Tibial nerve (tissue), 4 donors: Measurements from ENCODE around the gene PRKAA2. TPM values are rescaled to one million over a fixed set of nuclear protein-coding genes. Genes with fewer than 3 reads are reported as not detected.

Experiments
- DNase-seq, 2 donors: peaks; one replicate each; pipeline ENCODE4 v3.0.0-alpha.2; 2019; ENCODE audit warnings: low spot score in 2 of 2
- H3K27ac ChIP-seq, 4 donors: fragments of 200-600 bp; sonication (generic) in 3 of 4; one replicate each; pipeline ENCODE4 v1.5.1; 2017 to 2019; ENCODE audit warnings: mild to moderate bottlenecking in 1 of 4
- H3K27me3 ChIP-seq, 2 donors: fragments of 200-600 bp; sonication (generic) in 1 of 2; one replicate each; pipeline versions ENCODE4 v1.5.1 to v1.6.0; 2017 to 2019
- H3K36me3 ChIP-seq, 3 donors: fragments of 200-600 bp; sonication (generic); one replicate each; pipeline ENCODE4 v1.5.1; 2018 to 2019
- H3K4me1 ChIP-seq, 4 donors: fragments of 200-600 bp; sonication (generic) in 3 of 4; one replicate each; pipeline ENCODE4 v1.5.1; 2017 to 2019
- H3K4me3 ChIP-seq, 4 donors: fragments of 200-600 bp; sonication (generic) in 3 of 4; one replicate each; pipeline ENCODE4 v1.5.1; 2017 to 2019; ENCODE audit warnings: mild to moderate bottlenecking in 1 of 4, moderate library complexity in 1 of 4
- H3K9me3 ChIP-seq, 4 donors: fragments of 200-600 bp; sonication (generic) in 3 of 4; one replicate each; pipeline ENCODE4 v1.5.1; 2017 to 2019
- EP300 ChIP-seq, 2 donors: sonication (generic); formaldehyde crosslinking; IDR thresholded peaks; one replicate each; pipeline ENCODE4 v1.6.1; 2017; ENCODE audit warnings: antibody characterized with exemption in 2 of 2, mild to moderate bottlenecking in 1 of 2
- POLR2A ChIP-seq, 2 donors: fragments of 450-650 bp; IDR thresholded peaks; one replicate each; pipeline ENCODE4 v1.6.1; 2017; ENCODE audit warnings: antibody characterized with exemption in 2 of 2, mild to moderate bottlenecking in 2 of 2, moderate library complexity in 2 of 2
- WGBS, 2 donors: methylation state at CpG; one replicate each; pipeline ENCODE4 v1.1.5; 2018; 5-methylcytosine and 5-hydroxymethylcytosine counted together
- total RNA-seq, 4 donors: library from RNA; depleted of rRNA; stranded (reverse); fragments of >200 nt; gene quantifications; one replicate each; pipeline ENCODE4 v1.1.0, GENCODE V29; 2016
- TF ChIP-seq, protein P1 (sequence below), 5 experiments: fragments of 200-600 bp in 3 of 5; fragments of 450-650 bp in 2 of 5; sonication (generic) in 3 of 5; IDR thresholded peaks; one replicate each; pipeline ENCODE4 v1.5.1; 2016 to 2019; ENCODE audit warnings: antibody characterized with exemption in 5 of 5, mild to moderate bottlenecking in 3 of 5, moderate library complexity in 2 of 5

Gene PRKAA2
- total RNA-seq, 4 donors from 2014 or later: 7.8 to 11.6 (median 10.2) TPM

DNA sequence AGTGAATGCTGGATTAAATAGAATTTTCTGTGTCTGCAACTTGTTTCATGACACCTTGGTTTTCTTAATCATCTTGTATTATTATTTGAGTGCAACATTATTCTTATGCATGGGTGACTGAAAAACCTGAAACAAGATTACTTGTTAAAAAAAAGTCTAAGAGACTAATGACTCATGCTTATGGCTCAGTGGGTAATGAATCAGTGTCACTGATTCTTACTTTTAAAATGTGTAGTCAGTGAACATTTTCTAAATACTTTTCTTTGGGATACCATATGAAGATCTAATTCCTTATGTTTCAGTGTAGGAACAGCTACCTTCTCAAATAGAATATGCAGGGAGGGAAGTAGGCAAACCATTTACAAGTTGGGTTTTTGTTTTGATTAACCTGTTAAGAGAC, 65.5 kb downstream of the PRKAA2 start:
- TF ChIP-seq EP300 (IDR thresholded peaks at IDR 0.05): no peak
- TF ChIP-seq, protein P1, sequence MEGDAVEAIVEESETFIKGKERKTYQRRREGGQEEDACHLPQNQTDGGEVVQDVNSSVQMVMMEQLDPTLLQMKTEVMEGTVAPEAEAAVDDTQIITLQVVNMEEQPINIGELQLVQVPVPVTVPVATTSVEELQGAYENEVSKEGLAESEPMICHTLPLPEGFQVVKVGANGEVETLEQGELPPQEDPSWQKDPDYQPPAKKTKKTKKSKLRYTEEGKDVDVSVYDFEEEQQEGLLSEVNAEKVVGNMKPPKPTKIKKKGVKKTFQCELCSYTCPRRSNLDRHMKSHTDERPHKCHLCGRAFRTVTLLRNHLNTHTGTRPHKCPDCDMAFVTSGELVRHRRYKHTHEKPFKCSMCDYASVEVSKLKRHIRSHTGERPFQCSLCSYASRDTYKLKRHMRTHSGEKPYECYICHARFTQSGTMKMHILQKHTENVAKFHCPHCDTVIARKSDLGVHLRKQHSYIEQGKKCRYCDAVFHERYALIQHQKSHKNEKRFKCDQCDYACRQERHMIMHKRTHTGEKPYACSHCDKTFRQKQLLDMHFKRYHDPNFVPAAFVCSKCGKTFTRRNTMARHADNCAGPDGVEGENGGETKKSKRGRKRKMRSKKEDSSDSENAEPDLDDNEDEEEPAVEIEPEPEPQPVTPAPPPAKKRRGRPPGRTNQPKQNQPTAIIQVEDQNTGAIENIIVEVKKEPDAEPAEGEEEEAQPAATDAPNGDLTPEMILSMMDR (IDR thresholded peaks at IDR 0.05): no peak
- no peak for TF ChIP-seq POLR2A (IDR thresholded peaks at IDR 0.05)
- no peak for DNase-seq
- Histone ChIP-seq H3K9me3 (no peaks in the 10 kb centered on the region), H3K36me3 (peaks cover 0 to 19% (median 0%) of the 10 kb centered on the region in 3 donors), H3K27me3 (no peaks in the 10 kb centered on the region), H3K27ac (no peak overlapping the region), H3K4me3 (no peak overlapping the region), H3K4me1 (no peaks in the 10 kb centered on the region)

GRCh38 chr1:56712150-56712549, 67.0 kb downstream of the PRKAA2 start:
- no peak for DNase-seq
- Histone ChIP-seq H3K27me3 (no peaks in the 10 kb centered on the region), H3K4me1 (no peaks in the 10 kb centered on the region), H3K27ac (no peak overlapping the region), H3K36me3 (peaks cover 0 to 7% (median 0%) of the 10 kb centered on the region in 3 donors), H3K9me3 (no peaks in the 10 kb centered on the region), H3K4me3 (no peak overlapping the region)
- WGBS, 2 donors: 86% methylated on average over 1 of the region's 1 CpG
- TF ChIP-seq EP300 (IDR thresholded peaks at IDR 0.05): no peak
- TF ChIP-seq, protein P1 (IDR thresholded peaks at IDR 0.05): no peak
- no peak for TF ChIP-seq POLR2A (IDR thresholded peaks at IDR 0.05)

DNA sequence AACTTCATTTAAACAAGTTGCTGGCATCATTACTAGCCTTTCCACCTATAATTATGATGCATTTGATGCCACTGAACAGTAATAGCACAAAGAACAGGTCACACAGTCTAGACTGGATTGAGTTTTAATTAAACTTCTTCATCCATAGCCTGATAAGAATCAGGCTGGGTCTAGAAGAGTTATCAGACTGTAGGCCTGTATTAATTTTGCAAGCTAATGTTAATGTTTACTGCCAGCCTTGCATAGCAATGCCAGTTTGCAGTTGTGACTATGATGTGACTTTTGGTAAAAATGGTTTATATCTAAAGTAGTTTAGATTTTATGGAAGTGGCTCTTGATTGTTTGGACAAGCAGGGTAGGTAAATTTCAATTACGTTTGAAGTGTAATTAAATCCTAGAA, 68.0 kb downstream of the PRKAA2 start:
- TF ChIP-seq POLR2A (IDR thresholded peaks at IDR 0.05): no peak
- TF ChIP-seq EP300 (IDR thresholded peaks at IDR 0.05): no peak
- no peak overlapping the region for H3K4me3 ChIP-seq
- WGBS, 2 donors: 90 to 92% methylated on average over 1 of the region's 1 CpG
- H3K27me3 ChIP-seq: no peaks in the 10 kb centered on the region
- DNase-seq: no peak
- no peaks in the 10 kb centered on the region for H3K4me1 ChIP-seq
- no peaks in the 10 kb centered on the region for H3K36me3 ChIP-seq
- no peaks in the 10 kb centered on the region for H3K9me3 ChIP-seq
- no peak overlapping the region for H3K27ac ChIP-seq

GRCh38 chr1:56715156-56715555, 70.0 kb downstream of the PRKAA2 start:
- Histone ChIP-seq H3K9me3 (no peaks in the 10 kb centered on the region), H3K27ac (no peak overlapping the region), H3K27me3 (no peaks in the 10 kb centered on the region), H3K4me3 (no peak overlapping the region), H3K36me3 (no peaks in the 10 kb centered on the region), H3K4me1 (no peaks in the 10 kb centered on the region)
- no peak for DNase-seq
- no peak for TF ChIP-seq EP300 (IDR thresholded peaks at IDR 0.05)
- no peak for TF ChIP-seq POLR2A (IDR thresholded peaks at IDR 0.05)
- TF ChIP-seq, protein P1 (IDR thresholded peaks at IDR 0.05): no peak
- 68 to 76% methylated on average over 1 of the region's 1 CpG for WGBS, 2 donors

DNA sequence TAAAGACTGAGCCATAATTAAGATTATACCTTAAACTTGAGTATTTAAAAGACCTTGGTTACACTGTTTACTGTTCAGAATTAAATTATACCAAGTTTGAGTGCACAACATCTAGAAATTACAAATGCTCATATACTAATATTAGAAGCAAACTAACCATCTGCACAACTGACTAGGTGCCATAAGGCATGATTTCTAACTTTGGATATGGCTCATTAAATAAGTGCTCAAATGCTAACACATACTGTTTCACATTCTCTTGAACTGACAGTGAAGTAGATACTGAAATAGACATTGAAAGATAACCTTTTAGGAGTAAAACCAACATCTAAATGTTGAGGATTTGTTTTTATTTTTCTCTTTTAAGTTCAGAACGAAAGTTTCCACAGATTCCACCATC, 74.1 kb downstream of the PRKAA2 start:
- 66 to 68% methylated on average over 1 of the region's 1 CpG for WGBS, 2 donors
- Histone ChIP-seq H3K4me1 (no peaks in the 10 kb centered on the region), H3K4me3 (no peak overlapping the region), H3K27me3 (no peaks in the 10 kb centered on the region), H3K9me3 (no peaks in the 10 kb centered on the region), H3K27ac (no peak overlapping the region), H3K36me3 (no peaks in the 10 kb centered on the region)
- DNase-seq: no peak
- no peak for TF ChIP-seq POLR2A (IDR thresholded peaks at IDR 0.05)
- TF ChIP-seq, protein P1 (IDR thresholded peaks at IDR 0.05): no peak

GRCh38 chr1:56726706-56727105, 81.6 kb downstream of the PRKAA2 start:
- Histone ChIP-seq H3K27ac (no peak overlapping the region), H3K4me1 (no peaks in the 10 kb centered on the region), H3K4me3 (no peak overlapping the region), H3K9me3 (no peaks in the 10 kb centered on the region), H3K27me3 (no peaks in the 10 kb centered on the region), H3K36me3 (no peaks in the 10 kb centered on the region)
- TF ChIP-seq, protein P1 (IDR thresholded peaks at IDR 0.05): no peak
- TF ChIP-seq EP300 (IDR thresholded peaks at IDR 0.05) (no peak), POLR2A (IDR thresholded peaks at IDR 0.05) (no peak)
- no peak for DNase-seq
